Hepatocyte (in vitro differentiated cells): ENCODE results near the gene RNASE11. TPM values are rescaled to one million over a fixed set of nuclear protein-coding genes. Genes with fewer than 3 reads are reported as not detected.

Experiments
- DNase-seq: peaks from one replicate; pipeline ENCODE4 v3.0.0-alpha.2; 2016; ENCODE audit warnings: low spot score
- H2AFZ ChIP-seq: fragments of 200-600 bp; sonication (generic); 2 replicates; pipeline ENCODE4 v1.6.0; 2016; ENCODE audit warnings: antibody characterized with exemption, mild to moderate bottlenecking
- H3K27ac ChIP-seq: fragments of 200-600 bp; sonication (generic); 2 replicates; pipeline ENCODE4 v1.5.1; 2016; ENCODE audit warnings: mild to moderate bottlenecking
- H3K27me3 ChIP-seq: fragments of 200-600 bp; sonication (generic); 2 replicates; pipeline ENCODE4 v1.6.1; 2016
- H3K36me3 ChIP-seq: fragments of 200-600 bp; sonication (generic); replicated peaks from 2 replicates; pipeline ENCODE4 v1.5.1; 2016; ENCODE audit warnings: low read depth; ENCODE audit not compliant: insufficient read depth
- H3K4me1 ChIP-seq: fragments of 200-600 bp; sonication (generic); 2 replicates; pipeline ENCODE4 v1.5.1; 2016; ENCODE audit warnings: mild to moderate bottlenecking, moderate library complexity; ENCODE audit not compliant: insufficient read depth
- H3K4me2 ChIP-seq: fragments of 200-600 bp; sonication (generic); 2 replicates; pipeline ENCODE4 v1.6.0; 2016
- H3K4me3 ChIP-seq: fragments of 200-600 bp; sonication (generic); 2 replicates; pipeline ENCODE4 v1.5.1; 2016; ENCODE audit warnings: mild to moderate bottlenecking
- H3K79me2 ChIP-seq: fragments of 200-600 bp; sonication (generic); 2 replicates; pipeline ENCODE4 v1.6.0; 2017; ENCODE audit warnings: mild to moderate bottlenecking
- H3K9me2 ChIP-seq: fragments of 200-600 bp; sonication (generic); replicated peaks from 2 replicates; pipeline ENCODE4 v1.6.0; 2017; ENCODE audit warnings: mild to moderate bottlenecking; ENCODE audit not compliant: insufficient read depth
- H3K9me3 ChIP-seq: fragments of 200-600 bp; sonication (generic); 2 replicates; pipeline ENCODE4 v1.5.1; 2016; ENCODE audit warnings: low read depth, mild to moderate bottlenecking
- H4K20me1 ChIP-seq: fragments of 200-600 bp; sonication (generic); 2 replicates; pipeline ENCODE4 v1.6.0; 2016; ENCODE audit warnings: mild to moderate bottlenecking; ENCODE audit not compliant: insufficient read depth, poor library complexity, severe bottlenecking
- CTCF ChIP-seq: fragments of 200-600 bp; sonication (generic); IDR thresholded peaks from 2 replicates; pipeline ENCODE4 v1.5.1; 2016; ENCODE audit warnings: antibody characterized with exemption, mild to moderate bottlenecking; ENCODE audit not compliant: poor library complexity
- EZH2 ChIP-seq: fragments of 200-600 bp; sonication (generic); IDR thresholded peaks from 2 replicates; pipeline ENCODE4 v1.6.1; 2016; ENCODE audit warnings: antibody characterized with exemption, mild to moderate bottlenecking, borderline replicate concordance
- EZH2phosphoT487 ChIP-seq: fragments of 200-600 bp; sonication (generic); IDR thresholded peaks from one replicate; pipeline ENCODE4 v1.6.1; 2018; ENCODE audit warnings: antibody characterized with exemption, mild to moderate bottlenecking, low read depth, moderate library complexity; ENCODE audit not compliant: unreplicated experiment, severe bottlenecking
- WGBS: methylation state at CpG from one replicate; pipeline ENCODE4 v1.1.6; 2016; ENCODE audit warnings: low lambda C conversion rate; ENCODE audit errors: missing lambda C conversion rate; 5-methylcytosine and 5-hydroxymethylcytosine counted together
- polyA plus RNA-seq: library from polyadenylated mRNA; unstranded; fragments of >200 nt; fragmentation: Nextera tagmentation; extraction: Ambion mirVana; gene quantifications from 2 replicates; pipeline ENCODE4 v1.2.1, GENCODE V29; 2016
- total RNA-seq: library from RNA; depleted of rRNA; stranded (reverse); fragments of >200 nt; gene quantifications from 2 replicates; pipeline ENCODE4 v1.2.3, GENCODE V29; 2014

The RNASE11 gene
- total and polyA plus RNA-seq, 2 experiments from 2014 or later: not detected

- Histone ChIP-seq H3K9me2 (no peaks in the 10 kb centered on the region), H3K4me1 (peaks cover 3% of the 10 kb centered on the region), H3K27me3 (no peaks in the 10 kb centered on the region), H3K4me3 (no peak overlapping the region), H3K9me3 (no peaks in the 10 kb centered on the region), H4K20me1 (no peaks in the 10 kb centered on the region), H3K27ac (no peak overlapping the region), H3K4me2 (peak overlapping the region; percentile 75), H2AFZ (no peak overlapping the region), H3K36me3 (no peaks in the 10 kb centered on the region), H3K79me2 (no peaks in the 10 kb centered on the region)
- WGBS: 72% methylated on average over 5 of the region's 5 CpGs
- no peak for DNase-seq
- TF ChIP-seq EZH2 (no peak), EZH2phosphoT487 (no peak), CTCF (no peak)
Observed at GRCh38 chr14:20612403-20612802, 24.6 kb upstream of the RNASE11 start.

- no peaks in the 10 kb centered on the region for H3K79me2 ChIP-seq
- no peak overlapping the region for H3K4me2 ChIP-seq
- H4K20me1 ChIP-seq: no peaks in the 10 kb centered on the region
- WGBS: 79% methylated on average over 4 of the region's 4 CpGs
- no peak overlapping the region for H2AFZ ChIP-seq
- H3K9me3 ChIP-seq: no peaks in the 10 kb centered on the region
- no peak overlapping the region for H3K27ac ChIP-seq
- TF ChIP-seq EZH2phosphoT487 (no peak), EZH2 (no peak), CTCF (no peak)
- H3K4me1 ChIP-seq: peaks cover 3% of the 10 kb centered on the region
- H3K36me3 ChIP-seq: no peaks in the 10 kb centered on the region
- H3K9me2 ChIP-seq: no peaks in the 10 kb centered on the region
- H3K4me3 ChIP-seq: no peak overlapping the region
- no peaks in the 10 kb centered on the region for H3K27me3 ChIP-seq
- no peak for DNase-seq
Observed at GRCh38 chr14:20611277-20611676, 23.5 kb upstream of the RNASE11 start.

DNA sequence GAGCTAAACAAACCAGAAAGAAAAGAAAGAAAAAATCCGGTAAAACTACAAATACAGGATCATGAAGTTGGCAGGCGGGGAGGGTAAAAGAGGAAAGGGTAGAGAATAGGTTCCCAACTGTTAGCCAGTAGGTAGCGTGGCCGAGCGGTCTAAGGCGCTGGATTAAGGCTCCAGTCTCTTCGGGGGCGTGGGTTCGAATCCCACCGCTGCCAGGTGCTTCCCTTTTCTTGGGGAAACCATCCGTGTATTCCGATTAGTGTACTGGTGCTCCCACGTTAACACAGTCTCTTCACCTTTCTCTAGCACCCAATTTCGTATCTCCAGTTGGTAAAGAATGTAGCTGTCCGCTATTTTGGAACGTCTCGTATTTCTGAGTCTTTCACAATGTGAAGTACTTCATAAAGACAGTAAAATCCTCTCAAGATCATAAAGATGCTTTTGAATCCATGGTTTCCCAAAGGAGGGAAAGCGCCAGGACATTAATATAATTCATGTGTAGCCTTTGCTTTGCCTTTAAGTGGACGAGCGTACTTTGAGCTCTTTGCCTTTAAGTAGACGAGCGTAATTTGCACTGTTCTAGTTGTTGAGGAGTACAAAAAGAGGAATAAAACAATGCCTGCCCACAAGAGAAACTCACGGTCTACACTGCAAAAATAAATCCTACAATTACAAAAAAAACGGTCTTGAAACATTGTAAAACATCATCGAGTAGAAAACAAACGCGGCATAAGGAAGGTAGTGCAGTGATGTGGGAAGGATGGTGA is 22.4 kb upstream of the RNASE11 start:
- DNase-seq: peak; percentile 83
- Histone ChIP-seq H3K27me3 (no peaks in the 10 kb centered on the region), H3K4me1 (peaks cover 3% of the 10 kb centered on the region), H3K36me3 (no peaks in the 10 kb centered on the region), H4K20me1 (no peaks in the 10 kb centered on the region), H2AFZ (peak overlapping the region; percentile 77), H3K79me2 (no peaks in the 10 kb centered on the region), H3K9me2 (no peaks in the 10 kb centered on the region), H3K4me3 (peak overlapping the region; percentile 73), H3K4me2 (peak overlapping the region; percentile 78), H3K27ac (peak overlapping the region; percentile 70), H3K9me3 (no peaks in the 10 kb centered on the region)
- TF ChIP-seq EZH2phosphoT487: no peak
- no peak for TF ChIP-seq CTCF
- no peak for TF ChIP-seq EZH2
- WGBS: 12% methylated on average over 27 of the region's 27 CpGs
